Parathyroid adenoma (tissue), 2 donors: ENCODE data around the gene MTG2.

Source experiments
- H2AFZ ChIP-seq: fragments of 300-600 bp; sonication (generic); one replicate; pipeline ENCODE4 v1.7.0; 2017; ENCODE audit warnings: antibody characterized with exemption, mild to moderate bottlenecking
- H3K27ac ChIP-seq: fragments of 300-600 bp; sonication (generic); one replicate; pipeline ENCODE4 v1.7.0; 2017
- H3K27me3 ChIP-seq: fragments of 300-600 bp; sonication (generic); one replicate; pipeline ENCODE4 v1.7.0; 2017; ENCODE audit warnings: low read length; ENCODE audit not compliant: control insufficient read depth, insufficient read depth
- H3K36me3 ChIP-seq: fragments of 300-600 bp; sonication (generic); one replicate; pipeline ENCODE4 v1.7.0; 2017; ENCODE audit warnings: low read length; ENCODE audit not compliant: control insufficient read depth, insufficient read depth
- H3K4me1 ChIP-seq: fragments of 300-600 bp; sonication (generic); one replicate; pipeline ENCODE4 v1.7.0; 2017; ENCODE audit warnings: control low read depth
- H3K4me2 ChIP-seq: fragments of 300-600 bp; sonication (generic); one replicate; pipeline ENCODE4 v1.7.0; 2017; ENCODE audit warnings: low read length
- H3K4me3 ChIP-seq: fragments of 300-600 bp; sonication (generic); one replicate; pipeline ENCODE4 v1.7.0; 2017; ENCODE audit warnings: low read depth, low read length
- H3K79me2 ChIP-seq: fragments of 300-600 bp; sonication (generic); one replicate; pipeline ENCODE4 v1.7.0; 2017; ENCODE audit warnings: control low read depth
- H3K9ac ChIP-seq: fragments of 300-600 bp; sonication (generic); one replicate; pipeline ENCODE4 v1.7.0; 2017; ENCODE audit warnings: mild to moderate bottlenecking
- H3K9me3 ChIP-seq: fragments of 300-600 bp; sonication (generic); one replicate; pipeline ENCODE4 v1.7.0; 2017; ENCODE audit warnings: low read length; ENCODE audit not compliant: control insufficient read depth
- CTCF ChIP-seq: fragments of 300-600 bp; sonication (generic); IDR thresholded peaks from one replicate; pipeline ENCODE4 v1.7.0; 2017; ENCODE audit warnings: antibody characterized with exemption, mild to moderate bottlenecking
- donor health status: primary hyperparathyroidism.

MTG2 gene

GRCh38 chr20:62168061-62168460 is 14.8 kb upstream of the MTG2 start:
- Histone ChIP-seq H3K4me2 (no peak overlapping the region), H3K4me1 (no peaks in the 10 kb centered on the region), H3K27ac (no peak overlapping the region), H3K9ac (no peak overlapping the region), H3K36me3 (no peaks in the 10 kb centered on the region), H3K79me2 (no peaks in the 10 kb centered on the region), H3K9me3 (no peaks in the 10 kb centered on the region), H2AFZ (no peak overlapping the region), H3K27me3 (no peaks in the 10 kb centered on the region), H3K4me3 (no peak overlapping the region)
- TF ChIP-seq CTCF, result no peak

GRCh38 chr20:62168890-62169435 is 13.9 kb upstream of the MTG2 start:
- Histone ChIP-seq H3K9me3 (no peaks in the 10 kb centered on the region), H3K27me3 (no peaks in the 10 kb centered on the region), H3K36me3 (no peaks in the 10 kb centered on the region), H3K79me2 (no peaks in the 10 kb centered on the region), H3K9ac (no peak overlapping the region), H3K4me1 (no peaks in the 10 kb centered on the region), H3K27ac (no peak overlapping the region), H3K4me3 (no peak overlapping the region), H2AFZ (no peak overlapping the region), H3K4me2 (no peak overlapping the region)
- no peak for TF ChIP-seq CTCF

- H3K27me3 ChIP-seq, result no peaks in the 10 kb centered on the region
- H3K36me3 ChIP-seq, result no peaks in the 10 kb centered on the region
These were observed 12.3 kb upstream of the MTG2 start for GRCh38 chr20:62170536-62170935.

GRCh38 chr20:62171245-62171644 is 11.6 kb upstream of the MTG2 start:
- Histone ChIP-seq H3K27me3 (no peaks in the 10 kb centered on the region), H3K9me3 (no peaks in the 10 kb centered on the region), H3K9ac (no peak overlapping the region), H3K36me3 (no peaks in the 10 kb centered on the region), H3K27ac (peak overlapping the region; percentile 16), H3K79me2 (no peaks in the 10 kb centered on the region), H2AFZ (no peak overlapping the region), H3K4me2 (no peak overlapping the region), H3K4me1 (no peaks in the 10 kb centered on the region), H3K4me3 (no peak overlapping the region)
- no peak for TF ChIP-seq CTCF

More at GRCh38 chr20:62170536-62170935, 12.3 kb upstream of the MTG2 start:
- Histone ChIP-seq H3K4me3 (no peak overlapping the region), H3K27ac (no peak overlapping the region), H3K4me2 (no peak overlapping the region), H3K4me1 (no peaks in the 10 kb centered on the region), H3K79me2 (no peaks in the 10 kb centered on the region), H2AFZ (no peak overlapping the region), H3K9ac (no peak overlapping the region), H3K9me3 (no peaks in the 10 kb centered on the region)
- no peak for TF ChIP-seq CTCF

GRCh38 chr20:62172666-62173065 is 10.2 kb upstream of the MTG2 start:
- no peak overlapping the region for H2AFZ ChIP-seq
- no peak overlapping the region for H3K9ac ChIP-seq
- H3K79me2 ChIP-seq, result no peaks in the 10 kb centered on the region
- H3K9me3 ChIP-seq, result no peaks in the 10 kb centered on the region
- no peaks in the 10 kb centered on the region for H3K36me3 ChIP-seq
- H3K4me1 ChIP-seq, result no peaks in the 10 kb centered on the region
- H3K4me2 ChIP-seq, result no peak overlapping the region
- TF ChIP-seq CTCF, result no peak
- H3K27me3 ChIP-seq, result no peaks in the 10 kb centered on the region
- H3K27ac ChIP-seq, result no peak overlapping the region
- no peak overlapping the region for H3K4me3 ChIP-seq
